Lung microvascular endothelial cell (primary cell): ENCODE measurements around the gene OR5AU1. TPM values are rescaled to one million over a fixed set of nuclear protein-coding genes. Genes with fewer than 3 reads are reported as not detected.
"Not testable (repeated sequence)": the region's sequence is repeated elsewhere in the genome, so short reads cannot be mapped to it uniquely, and the experiment has no call there.

Experiments
- DNase-seq, 2 donors: peaks; one replicate each; pipeline versions ENCODE4 v3.0.0 to v3.0.0-alpha.2; 2010; ENCODE audit warnings: low read depth in 2 of 2
- total RNA-seq: library from RNA; depleted of rRNA; stranded (reverse); fragments of >200 nt; gene quantifications from 2 replicates; pipeline ENCODE4 v1.2.1, GENCODE V29; 2014

OR5AU1 gene
- total RNA-seq, 1 donor from 2014 or later, result not detected

- DNase-seq, result no peak
Observed at GRCh38 chr14:21171128-21171527, 15.3 kb upstream of the OR5AU1 start.

DNA sequence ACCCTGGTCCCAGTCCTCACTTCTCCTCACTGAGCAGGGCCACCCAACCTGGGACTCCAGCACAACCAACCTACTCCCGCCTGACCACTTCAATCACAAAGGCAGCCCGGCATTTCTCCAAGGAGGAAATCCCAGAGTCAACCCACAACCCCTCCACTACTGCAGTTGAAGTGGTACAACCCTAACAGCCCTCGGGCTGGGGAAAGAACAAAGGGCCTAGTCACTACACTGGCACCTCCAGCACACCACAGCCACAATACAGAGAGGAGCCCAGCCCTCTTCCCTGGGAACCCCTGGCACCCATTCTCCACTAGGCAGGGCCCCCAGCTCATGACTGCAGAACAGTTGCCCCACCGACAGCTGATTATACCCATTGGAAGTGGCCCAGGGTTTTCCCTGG is 13.7 kb upstream of the OR5AU1 start:
- DNase-seq, result no peak

DNA sequence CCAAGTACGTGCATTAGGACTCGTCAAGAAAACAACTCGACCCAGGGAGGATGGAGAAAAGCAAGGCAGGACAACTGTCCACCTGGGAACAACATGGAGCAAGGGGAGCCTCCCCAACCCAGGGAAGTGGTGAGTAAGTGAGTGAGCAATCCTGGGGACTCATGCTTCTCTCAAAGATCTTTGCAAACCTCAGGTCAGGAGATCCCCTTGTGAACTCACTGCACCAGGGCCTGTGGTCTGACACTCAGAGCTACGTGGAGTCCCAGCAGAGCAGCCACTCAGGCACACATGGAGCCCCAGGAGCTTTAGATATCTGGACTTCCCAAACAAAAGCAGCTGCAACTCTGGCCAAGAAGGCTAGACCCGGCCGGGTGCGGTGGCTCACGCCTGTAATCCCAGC is 12.2 kb upstream of the OR5AU1 start:
- DNase-seq, result no peak

DNA sequence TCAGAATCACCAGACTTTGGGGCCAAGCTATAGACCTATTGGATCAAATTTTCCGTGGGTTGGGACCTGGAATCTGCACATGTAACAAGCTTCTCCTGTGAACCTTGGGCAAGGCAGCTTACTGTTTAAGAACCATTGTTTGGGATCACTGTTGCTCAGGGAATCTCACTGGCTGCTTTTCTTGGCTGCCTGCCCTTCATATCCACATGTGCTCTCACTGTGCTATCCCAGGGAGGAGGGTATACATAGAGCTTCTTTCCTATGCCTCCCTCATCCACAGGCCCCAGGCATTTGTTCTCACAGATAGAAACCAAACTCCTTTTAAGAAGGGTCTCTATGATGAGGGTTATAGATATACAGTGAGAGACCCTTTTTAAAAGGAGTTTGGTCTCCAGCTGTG is 9.8 kb upstream of the OR5AU1 start:
- not testable (repeated sequence) for DNase-seq

DNA sequence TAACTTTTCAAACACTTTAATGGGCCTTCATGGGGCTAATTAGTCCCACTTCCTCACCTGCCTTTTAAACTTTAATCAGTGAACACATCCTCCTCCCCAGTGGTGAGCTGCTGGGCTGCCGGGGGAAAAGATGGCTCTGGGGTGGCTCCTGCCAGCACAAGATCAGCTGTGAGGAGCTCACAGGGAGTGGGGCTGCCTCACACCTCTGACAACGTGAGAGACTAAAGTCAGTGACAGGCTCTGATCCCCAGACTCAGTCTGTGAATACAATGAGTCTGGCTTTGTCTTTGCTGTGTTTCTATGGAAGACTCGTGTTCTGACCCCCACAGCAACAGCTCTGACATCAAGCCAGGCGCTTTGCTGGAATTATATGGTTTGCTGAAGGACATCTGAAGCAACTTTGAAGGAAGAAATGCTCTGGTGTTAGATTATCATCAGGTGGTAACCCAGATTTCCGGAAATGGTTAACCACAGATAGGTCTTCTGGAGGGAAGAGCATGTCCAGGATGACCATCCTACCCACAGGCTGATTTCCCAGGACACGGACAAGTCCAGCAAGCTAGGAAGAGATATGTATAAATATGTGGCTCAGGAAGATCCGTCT is 9.2 kb upstream of the OR5AU1 start:
- not testable (repeated sequence) for DNase-seq

GRCh38 chr14:21163871-21164291 is 8.0 kb upstream of the OR5AU1 start:
- no peak for DNase-seq

DNA sequence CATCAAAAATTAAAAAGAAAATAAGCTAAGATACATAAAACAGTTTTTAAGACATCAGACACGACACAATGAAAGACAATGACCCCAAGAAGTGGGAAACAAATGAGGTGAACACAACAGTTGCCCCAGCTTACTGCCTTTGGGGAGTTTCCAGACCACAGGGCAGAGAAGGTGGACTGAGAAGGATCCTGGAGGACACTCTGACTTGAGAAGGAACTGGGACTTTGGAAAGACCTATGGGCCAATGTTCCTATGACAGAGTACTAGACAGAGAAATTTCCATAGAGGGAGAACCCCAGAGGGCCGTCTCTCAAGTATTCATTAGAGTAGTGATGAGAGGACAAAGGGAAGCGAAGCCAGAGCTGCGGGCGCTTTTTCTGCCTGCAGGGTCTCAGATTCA is 6.2 kb upstream of the OR5AU1 start:
- DNase-seq, result no peak

GRCh38 chr14:21160061-21160610 is 4.3 kb upstream of the OR5AU1 start:
- no peak for DNase-seq

DNA sequence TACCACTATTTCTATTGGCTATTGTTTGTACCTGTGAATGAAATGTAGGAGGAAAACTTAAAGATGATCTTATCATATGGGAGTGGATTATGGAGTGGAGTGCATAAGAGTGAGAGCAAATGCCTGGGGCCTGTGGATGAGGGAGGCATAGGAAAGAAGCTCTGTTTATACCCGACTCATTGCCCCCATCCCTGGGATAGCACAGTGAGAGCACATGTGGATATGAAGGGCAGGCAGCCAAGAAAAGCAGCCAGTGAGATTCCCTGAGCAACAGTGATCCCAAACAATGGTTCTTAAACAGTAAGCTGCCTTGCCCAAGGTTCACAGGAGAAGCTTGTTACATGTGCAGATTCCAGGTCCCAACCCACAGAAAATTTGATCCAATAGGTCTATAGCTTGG is 2.3 kb upstream of the OR5AU1 start:
- not testable (repeated sequence) for DNase-seq

GRCh38 chr14:21149641-21150367 is 6.1 kb downstream of the OR5AU1 start:
- no peak for DNase-seq

- no peak for DNase-seq
Observed at GRCh38 chr14:21145437-21145836, 10.4 kb downstream of the OR5AU1 start.

DNA sequence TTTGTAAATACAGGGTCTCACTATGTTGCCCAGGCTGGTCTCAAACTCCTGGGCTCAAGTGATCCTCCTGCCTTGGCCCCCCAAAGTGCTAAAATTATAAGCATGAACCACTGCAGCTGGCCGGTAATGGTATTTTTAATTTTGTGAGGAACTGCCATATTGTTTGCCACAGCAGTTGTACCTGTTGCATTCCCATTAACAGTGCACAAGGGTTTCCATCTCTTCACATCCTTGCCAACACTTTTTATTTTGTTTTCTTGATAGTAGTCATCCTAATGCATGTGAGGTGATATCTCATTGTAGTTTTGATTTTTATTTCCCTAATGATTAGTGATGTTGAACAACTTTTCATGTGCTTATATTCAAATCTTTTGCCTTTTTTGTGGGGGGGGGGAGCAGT is 13.5 kb downstream of the OR5AU1 start:
- DNase-seq, result no peak

DNA sequence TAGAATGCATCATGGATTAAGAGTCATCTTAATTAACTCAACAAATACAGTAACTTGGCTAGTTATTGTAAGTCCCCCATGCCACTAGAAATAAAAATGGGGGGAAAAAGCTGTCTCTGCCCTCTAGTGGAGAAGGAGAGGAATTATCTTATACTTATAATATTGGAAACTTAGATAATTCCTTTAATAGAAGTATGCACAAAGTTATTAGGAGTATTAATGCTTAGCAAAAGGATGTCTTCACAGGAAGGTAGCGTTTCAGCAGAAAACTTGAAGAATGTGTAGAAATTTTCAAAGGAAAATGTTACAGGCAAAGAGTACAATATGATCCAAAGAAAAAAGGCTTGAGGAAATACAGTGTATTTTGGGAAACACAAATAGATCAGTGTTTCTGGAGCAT is 19.8 kb downstream of the OR5AU1 start:
- DNase-seq, result peak; percentile 3 to 14

DNA sequence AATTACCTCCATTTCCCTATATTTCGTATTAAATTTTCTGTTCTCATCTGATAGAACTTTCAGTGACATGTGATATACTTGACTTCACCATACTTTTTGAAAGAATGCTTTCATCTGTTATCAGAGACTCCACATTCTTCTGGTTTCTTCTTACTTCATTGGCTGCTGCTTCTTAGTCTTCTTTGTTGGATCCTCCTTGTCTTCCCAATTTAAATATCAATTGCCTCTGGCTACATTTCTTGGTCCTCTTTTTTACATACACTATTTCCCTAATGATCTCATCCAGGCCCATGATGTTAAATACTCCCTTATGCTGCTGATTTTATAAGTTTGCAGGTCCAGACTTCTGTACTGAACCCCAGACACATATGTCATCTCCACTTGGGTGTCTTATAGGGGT is 22.0 kb downstream of the OR5AU1 start:
- no peak for DNase-seq

DNA sequence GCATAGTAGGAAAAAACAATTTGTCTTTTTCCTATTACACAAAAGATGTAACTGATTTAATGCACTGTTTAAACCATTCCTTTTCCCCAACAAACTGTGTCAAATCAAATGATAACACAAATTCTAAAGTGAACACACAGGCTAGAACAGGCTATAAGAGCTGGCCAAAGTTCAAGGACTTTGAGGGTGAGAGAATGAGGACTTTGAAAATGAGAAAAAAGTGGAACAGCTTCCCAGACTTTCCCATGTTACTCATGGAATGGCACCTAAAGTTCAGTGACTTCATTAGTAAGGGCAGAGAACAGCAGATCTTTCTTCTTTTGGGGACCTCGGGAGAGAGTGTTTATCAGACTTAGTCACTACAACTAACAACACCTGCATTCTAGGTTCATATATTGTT is 32.4 kb downstream of the OR5AU1 start:
- no peak for DNase-seq

GRCh38 chr14:21121122-21121521 is 34.7 kb downstream of the OR5AU1 start:
- no peak for DNase-seq

DNA sequence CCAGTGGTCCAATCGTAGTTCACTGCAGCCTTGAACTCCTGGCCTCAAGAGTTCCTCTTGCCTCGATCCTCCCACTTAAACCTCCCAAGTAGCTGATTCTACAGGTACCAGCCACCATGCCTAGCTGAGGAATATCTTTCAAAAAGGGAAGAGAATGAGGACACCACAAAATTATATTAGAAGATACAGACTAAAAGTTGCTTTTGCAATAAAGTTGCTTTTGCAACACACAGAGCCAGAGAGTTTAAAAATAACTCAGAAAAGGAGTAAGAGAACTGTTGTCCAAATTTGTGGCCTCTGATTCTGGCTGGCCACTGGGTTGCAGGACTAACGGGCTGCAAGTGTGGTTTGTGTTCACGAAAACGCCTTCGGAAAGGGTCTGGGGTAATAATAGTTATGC is 35.2 kb downstream of the OR5AU1 start:
- DNase-seq, result no peak

GRCh38 chr14:21118933-21119332 is 36.9 kb downstream of the OR5AU1 start:
- DNase-seq, result no peak

- DNase-seq, result no peak
Observed at GRCh38 chr14:21113369-21113768, 42.5 kb downstream of the OR5AU1 start.

GRCh38 chr14:21112255-21112654 is 43.6 kb downstream of the OR5AU1 start:
- DNase-seq, result no peak

- no peak for DNase-seq
Observed at GRCh38 chr14:21109377-21110138, 46.3 kb downstream of the OR5AU1 start.

DNA sequence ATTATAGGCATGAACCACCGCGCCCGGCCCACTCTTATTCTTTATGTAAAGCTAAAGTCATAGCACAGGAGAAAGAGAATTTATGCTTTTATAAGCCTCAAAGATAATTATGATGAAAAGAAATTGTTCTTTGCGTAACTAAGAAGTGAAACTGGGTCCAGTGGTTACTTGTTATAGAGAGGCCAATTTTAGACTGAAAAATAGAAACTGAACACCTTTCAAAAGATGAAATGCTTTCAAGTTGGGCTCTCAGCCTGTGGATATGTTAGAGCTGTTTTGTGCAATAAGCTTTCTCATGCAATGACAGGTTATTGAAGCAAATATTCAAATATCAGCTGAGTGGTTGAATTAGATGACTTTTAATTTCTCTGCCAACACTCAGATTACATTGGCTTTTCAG is 47.1 kb downstream of the OR5AU1 start:
- DNase-seq, result no peak
